NCI-H82 treated with DMSO at 0.1 percent for 48 hours (cell line): ENCODE measurements around the gene FBXO21.

ENCODE experiments used
- DNase-seq: peaks from one replicate; lab custom pipeline; 2025; ENCODE audit not compliant: unreplicated experiment; lab: John Stamatoyannopoulos, UW

FBXO21 gene

GRCh38 chr12:117141097-117141898, 49.0 kb downstream of the FBXO21 start:
- no peak for DNase-seq

- no peak for DNase-seq
These were observed 49.7 kb downstream of the FBXO21 start for GRCh38 chr12:117140397-117141096.

- DNase-seq = no peak
These were observed 51.1 kb downstream of the FBXO21 start for GRCh38 chr12:117139025-117139717.

GRCh38 chr12:117134721-117135120, 55.5 kb downstream of the FBXO21 start:
- DNase-seq = no peak

- DNase-seq = no peak
These were observed 56.2 kb downstream of the FBXO21 start for GRCh38 chr12:117134059-117134458.

GRCh38 chr12:117130801-117131200, 59.5 kb downstream of the FBXO21 start:
- DNase-seq = no peak

- no peak for DNase-seq
These were observed 60.9 kb downstream of the FBXO21 start for GRCh38 chr12:117129391-117129790.

- DNase-seq = no peak
These were observed 62.1 kb downstream of the FBXO21 start for GRCh38 chr12:117127933-117128823.

GRCh38 chr12:117126335-117126734, 63.9 kb downstream of the FBXO21 start:
- no peak for DNase-seq

- no peak for DNase-seq
These were observed 64.5 kb downstream of the FBXO21 start for GRCh38 chr12:117125767-117126166.

GRCh38 chr12:117125272-117125613, 65.0 kb downstream of the FBXO21 start:
- peak; percentile 39 for DNase-seq

- no peak for DNase-seq
These were observed 65.6 kb downstream of the FBXO21 start for GRCh38 chr12:117124421-117125271.

GRCh38 chr12:117121441-117121840, 68.8 kb downstream of the FBXO21 start:
- no peak for DNase-seq

- DNase-seq = no peak
These were observed 69.5 kb downstream of the FBXO21 start for GRCh38 chr12:117120787-117121186.

GRCh38 chr12:117119592-117120198, 70.6 kb downstream of the FBXO21 start:
- DNase-seq = peak; percentile 31

- no peak for DNase-seq
These were observed 71.3 kb downstream of the FBXO21 start for GRCh38 chr12:117118838-117119591.

GRCh38 chr12:117114784-117115183, 75.5 kb downstream of the FBXO21 start:
- DNase-seq = peak; percentile 8

- no peak for DNase-seq
These were observed 77.0 kb downstream of the FBXO21 start for GRCh38 chr12:117113231-117113630.
